B cell (primary cell): ENCODE measurements around the gene CLECL1. TPM values are rescaled to one million over a fixed set of nuclear protein-coding genes. Genes with fewer than 3 reads are reported as not detected.

ENCODE experiments used
- ATAC-seq: fragments of 200-7000 bp; cut with Tn5 transposase; one replicate; pipeline ENCODE4 v1.10.0; 2021; ENCODE audit warnings: low read depth, mild to moderate bottlenecking, moderate number of reproducible peaks, moderate library complexity
- CTCF ChIA-PET: fragments of 350-600 bp; sonication (Branson Sonifier 250); formaldehyde crosslinking; loops from one replicate; lab custom pipeline; 2021; ENCODE audit warnings: antibody characterized with exemption, inconsistent platforms; lab: Charles Lee
- POLR2A ChIA-PET: fragments of 350-600 bp; sonication (Branson Sonifier 250); formaldehyde crosslinking; loops from one replicate; lab custom pipeline; 2021; ENCODE audit warnings: antibody characterized with exemption; lab: Charles Lee
- DNase-seq: peaks from one replicate; pipeline ENCODE4 v3.0.0; 2013
- H2AFZ ChIP-seq: 2 replicates; pipeline ENCODE4 v1.6.1; 2012; ENCODE audit warnings: mild to moderate bottlenecking, low read depth, low read length; ENCODE audit not compliant: insufficient read depth, poor library complexity, severe bottlenecking
- H3K27ac ChIP-seq, 2 donors: 1 replicate in 1 of 2; 2 replicates in 1 of 2; pipeline ENCODE4 v1.5.1; 2012 to 2013; ENCODE audit warnings: low read length in 2 of 2, mild to moderate bottlenecking in 2 of 2, moderate library complexity in 1 of 2
- H3K27me3 ChIP-seq, 4 experiments: fragments of 200-600 bp in 1 of 4; sonication (generic) in 1 of 4; replicated peaks in 1 of 4; 1 replicate in 2 of 4; 2 replicates in 2 of 4; pipeline versions ENCODE4 v1.6.1 to v1.7.0; 2013 to 2016; ENCODE audit warnings: low read length in 3 of 4, mild to moderate bottlenecking in 2 of 4, mixed read lengths in 1 of 4, moderate library complexity in 1 of 4; ENCODE audit not compliant: insufficient read depth in 4 of 4, control insufficient read depth in 3 of 4; ENCODE audit errors: control extremely low read depth in 1 of 4
- H3K36me3 ChIP-seq, 2 experiments: replicated peaks in 1 of 2; 1 replicate in 1 of 2; 2 replicates in 1 of 2; pipeline versions ENCODE4 v1.6.1 to v1.7.1; 2013; ENCODE audit warnings: low read length in 1 of 2; ENCODE audit not compliant: insufficient read depth in 2 of 2, control insufficient read depth in 1 of 2; ENCODE audit errors: control extremely low read depth in 1 of 2, extremely low read depth in 1 of 2
- H3K4me1 ChIP-seq, 2 donors: fragments of 200-600 bp in 1 of 2; sonication (generic) in 1 of 2; 1 replicate in 1 of 2; 2 replicates in 1 of 2; pipeline versions ENCODE4 v1.5.1 to v1.6.1; 2013 to 2017; ENCODE audit warnings: low read length in 2 of 2; ENCODE audit not compliant: control insufficient read depth in 2 of 2, insufficient read depth in 2 of 2
- H3K4me2 ChIP-seq: replicated peaks from 2 replicates; pipeline ENCODE3; 2012; ENCODE audit warnings: mild to moderate bottlenecking, low read depth, low read length; ENCODE audit not compliant: poor library complexity, severe bottlenecking
- H3K4me3 ChIP-seq, 5 experiments: fragments of 200-600 bp in 1 of 5; sonication (generic) in 1 of 5; 1 replicate in 3 of 5; 2 replicates in 2 of 5; pipeline versions ENCODE4 v1.5.1 to v1.7.0; 2011 to 2016; ENCODE audit warnings: low read length in 4 of 5, mild to moderate bottlenecking in 4 of 5, low read depth in 2 of 5, control low read depth in 1 of 5, moderate library complexity in 1 of 5; ENCODE audit not compliant: insufficient read depth in 1 of 5; ENCODE audit errors: control extremely low read depth in 1 of 5, extremely low read depth in 1 of 5
- H3K79me2 ChIP-seq: fragments of 200-600 bp; sonication (generic); one replicate; pipeline ENCODE4 v1.6.0; 2016; ENCODE audit warnings: low read length; ENCODE audit not compliant: control insufficient read depth, insufficient read depth
- H3K9ac ChIP-seq: fragments of 200-600 bp; sonication (generic); 2 replicates; pipeline ENCODE4 v1.6.1; 2017; ENCODE audit warnings: mild to moderate bottlenecking, low read length, moderate library complexity
- H3K9me3 ChIP-seq, 3 donors: one replicate each; pipeline versions ENCODE4 v1.6.1 to v1.7.1; 2013; ENCODE audit warnings: low read length in 2 of 3; ENCODE audit not compliant: control insufficient read depth in 2 of 3, insufficient read depth in 1 of 3; ENCODE audit errors: control extremely low read depth in 1 of 3
- H4K20me1 ChIP-seq: 2 replicates; pipeline ENCODE4 v1.6.0; 2012; ENCODE audit warnings: mild to moderate bottlenecking, low read length; ENCODE audit not compliant: insufficient read depth, control insufficient read depth, poor library complexity, severe bottlenecking
- H3K27ac Mint-ChIP-seq: one replicate; pipeline ENCODE4 v1.8.0; 2021; ENCODE audit warnings: mixed read lengths
- H3K27me3 Mint-ChIP-seq: one replicate; pipeline ENCODE4 v1.8.0; 2021; ENCODE audit warnings: mixed read lengths
- H3K4me1 Mint-ChIP-seq: one replicate; pipeline ENCODE4 v1.8.0; 2021; ENCODE audit warnings: mixed read lengths
- H3K4me3 Mint-ChIP-seq: one replicate; pipeline ENCODE4 v1.8.0; 2021; ENCODE audit warnings: mixed read lengths
- H3K9me3 Mint-ChIP-seq: one replicate; pipeline ENCODE4 v1.8.0; 2022; ENCODE audit warnings: mixed read lengths; ENCODE audit not compliant: insufficient read depth
- CTCF ChIP-seq: fragments of 200-600 bp; IDR thresholded peaks from one replicate; pipeline ENCODE4 v1.8.0; 2022; ENCODE audit warnings: antibody characterized with exemption, mild to moderate bottlenecking
- EZH2 ChIP-seq: IDR thresholded peaks from 2 replicates; pipeline ENCODE4 v1.6.1; 2012; ENCODE audit warnings: borderline replicate concordance, low read depth, mild to moderate bottlenecking, moderate library complexity, low read length; ENCODE audit not compliant: insufficient read depth, poor library complexity, severe bottlenecking
- WGBS: methylation state at CpG from one replicate; pipeline ENCODE4 v1.1.5; 2013; ENCODE audit warnings: missing lambda C conversion rate; ENCODE audit not compliant: insufficient coverage; 5-methylcytosine and 5-hydroxymethylcytosine counted together
- intact Hi-C: fragments of 100-400 bp; cut with micrococcal nuclease; formaldehyde crosslinking; loops from one replicate; pipeline ENCODE4 v1.10.0; 2022
- polyA plus RNA-seq: library from polyadenylated mRNA; depleted of rRNA; stranded (reverse); fragments of >200 nt; gene quantifications from 2 replicates; pipeline ENCODE4 v1.2.3, GENCODE V29; 2012
- total RNA-seq, 2 donors: library from RNA; stranded (reverse); fragments of 120-200 nt in 1 of 2; gene quantifications; 1 replicate in 1 of 2; 2 replicates in 1 of 2; pipeline versions ENCODE4 v1.2.3 to v1.2.4, GENCODE V29; 2013 to 2022

CLECL1 gene
- total and polyA plus RNA-seq, 2 donors (not counting 1 experiment from before 2014, with no cell fraction given), result 30.7 to 51.4 TPM

DNA sequence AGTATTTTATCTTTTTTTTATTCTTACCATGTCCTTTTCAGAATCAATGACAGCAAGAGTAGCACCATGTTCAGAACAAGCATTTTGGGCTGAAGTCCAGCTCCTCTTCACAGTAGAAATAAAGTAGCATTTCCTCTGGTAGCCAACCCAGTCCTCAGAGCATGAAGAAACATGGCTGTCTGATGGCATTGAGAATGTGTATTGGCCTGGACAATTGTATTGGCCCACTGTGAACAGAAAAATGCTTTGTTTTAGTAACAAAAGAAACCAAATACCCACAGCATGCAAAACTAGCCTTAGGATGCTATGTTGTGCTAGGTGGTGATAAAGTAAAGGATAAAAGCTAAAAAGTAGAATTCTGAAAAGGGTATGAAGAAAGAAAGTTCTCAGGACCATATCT, 22.1 kb upstream of the CLECL1 start:
- DNase-seq (no peak), ATAC-seq (no peak)
- Mint-ChIP-seq H3K4me3 (no peak overlapping the region), H3K27ac (peak overlapping the region; percentile 41), H3K4me1 (peaks cover 56% of the 10 kb centered on the region), H3K9me3 (no peaks in the 10 kb centered on the region), H3K27me3 (no peaks in the 10 kb centered on the region)
- Histone ChIP-seq H3K79me2 (peaks cover 52% of the 10 kb centered on the region), H2AFZ (no peak overlapping the region), H3K27ac (no peak overlapping the region), H3K27me3 (no peaks in the 10 kb centered on the region), H3K4me1 (peaks cover 26 to 32% of the 10 kb centered on the region in 2 donors), H3K36me3 (peaks cover 22 to 45% of the 10 kb centered on the region in 2 experiments), H3K4me3 (no peak overlapping the region), H3K9me3 (no peaks in the 10 kb centered on the region), H3K4me2 (no peak overlapping the region), H4K20me1 (peaks cover 51% of the 10 kb centered on the region), H3K9ac (no peak overlapping the region)
- TF ChIP-seq EZH2 (no peak), CTCF (no peak)
- CTCF ChIA-PET, result interaction anchor here (1.0 to 21.1 kb wide), 8 partner anchors 8 to 121 kb away, joined by 3 to 629 read pairs (median 6); no protein-coding TSS in a partner anchor
- intact Hi-C loops, result no loop called here
- POLR2A ChIA-PET, result no interaction called here

- H3K4me2 ChIP-seq, result no peak overlapping the region
- peaks cover 22 to 45% of the 10 kb centered on the region in 2 experiments for H3K36me3 ChIP-seq
- no peak for TF ChIP-seq EZH2
- no peak for TF ChIP-seq CTCF
- H2AFZ ChIP-seq, result no peak overlapping the region
- peaks cover 45% of the 10 kb centered on the region for H3K79me2 ChIP-seq
- ATAC-seq, result no peak
- H3K27ac ChIP-seq, result no peak overlapping the region
- 80% methylated on average over 3 of the region's 3 CpGs for WGBS
- intact Hi-C loops, result loop anchor here (5.0 kb wide), 1 partner anchor 188 kb away; no protein-coding TSS in a partner anchor
- Mint-ChIP-seq H3K9me3 (no peaks in the 10 kb centered on the region), H3K4me3 (no peak overlapping the region), H3K27me3 (no peaks in the 10 kb centered on the region), H3K27ac (peak overlapping the region; percentile 65), H3K4me1 (peaks cover 53% of the 10 kb centered on the region)
- H3K9me3 ChIP-seq, result no peaks in the 10 kb centered on the region
- H4K20me1 ChIP-seq, result peaks cover 45% of the 10 kb centered on the region
- no peak for DNase-seq
- H3K27me3 ChIP-seq, result no peaks in the 10 kb centered on the region
- no peak overlapping the region for H3K9ac ChIP-seq
- H3K4me3 ChIP-seq, result no peak overlapping the region
- H3K4me1 ChIP-seq, result peaks cover 26 to 32% of the 10 kb centered on the region in 2 donors
- ChIA-PET CTCF (interaction anchor here (1.0 to 21.1 kb wide), 11 partner anchors 8 to 121 kb away, joined by 3 to 629 read pairs (median 4); no protein-coding TSS in a partner anchor), POLR2A (no interaction called here)
Observed at GRCh38 chr12:9754099-9754927, 21.4 kb upstream of the CLECL1 start.
